HUES48 (cell line): Measurements from ENCODE around the gene PTPRCAP.

ENCODE experiments used
- H3K27ac ChIP-seq: one replicate; pipeline ENCODE4 v1.7.0; 2013; ENCODE audit warnings: low read depth, low read length, inconsistent platforms
- H3K27me3 ChIP-seq: 2 replicates; pipeline ENCODE4 v1.6.1; 2013; ENCODE audit warnings: mild to moderate bottlenecking, low read length; ENCODE audit not compliant: control insufficient read depth, insufficient read depth
- H3K36me3 ChIP-seq: 2 replicates; pipeline ENCODE4 v1.6.1; 2013; ENCODE audit warnings: low read length; ENCODE audit not compliant: control insufficient read depth, insufficient read depth
- H3K4me1 ChIP-seq: 2 replicates; pipeline ENCODE4 v1.6.1; 2013; ENCODE audit warnings: mild to moderate bottlenecking, low read length; ENCODE audit not compliant: control insufficient read depth, insufficient read depth
- H3K4me3 ChIP-seq: 2 replicates; pipeline ENCODE4 v1.5.1; 2013; ENCODE audit warnings: mild to moderate bottlenecking, low read depth, low read length
- H3K9ac ChIP-seq: 2 replicates; pipeline ENCODE4 v1.6.1; 2013; ENCODE audit warnings: mild to moderate bottlenecking, low read depth, low read length, moderate library complexity
- H3K9me3 ChIP-seq: 2 replicates; pipeline ENCODE4 v1.6.1; 2013; ENCODE audit warnings: low read length; ENCODE audit not compliant: control insufficient read depth, insufficient read depth

PTPRCAP gene

DNA sequence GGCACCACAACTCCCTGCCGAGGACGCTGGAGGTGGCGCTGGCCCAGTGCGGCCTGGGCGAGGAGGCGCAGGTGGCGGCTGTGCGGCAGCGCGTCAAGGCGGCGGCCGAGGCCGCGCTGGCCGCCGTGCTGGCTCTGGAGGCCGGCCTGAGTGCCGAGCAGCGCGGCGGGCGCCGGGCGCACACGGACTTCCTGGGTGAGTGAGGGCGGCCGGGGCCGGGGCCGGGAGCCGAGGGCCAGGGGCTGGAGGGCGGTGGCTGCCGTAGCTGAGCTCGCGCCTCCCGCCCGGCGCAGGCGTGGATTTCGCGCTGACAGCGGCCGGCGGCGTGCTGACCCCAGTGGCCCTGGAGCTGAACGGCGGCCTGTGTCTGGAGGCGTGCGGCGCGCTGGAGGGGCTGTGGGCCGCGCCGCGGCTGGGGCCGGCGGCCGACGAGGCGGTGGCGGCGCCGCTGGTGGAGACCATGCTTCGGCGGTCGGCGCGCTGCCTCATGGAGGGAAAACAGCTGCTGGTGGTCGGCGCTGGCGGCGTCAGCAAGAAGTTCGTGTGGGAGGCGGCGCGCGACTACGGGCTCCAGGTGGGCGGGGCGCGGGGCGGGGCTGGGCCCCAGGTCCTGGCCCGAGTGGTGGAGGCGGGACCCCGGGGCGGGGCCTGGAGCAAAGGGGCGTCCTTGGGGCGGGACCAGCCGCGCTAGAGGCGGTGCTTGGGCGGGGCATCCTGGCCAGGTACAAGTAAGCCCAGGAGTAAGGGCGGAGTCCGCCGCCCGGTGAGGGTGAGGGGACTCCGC, 16.6 kb downstream of the PTPRCAP start:
- H3K9ac ChIP-seq: peak overlapping the region; percentile 54; the same call in 1 of the 2 replicates
- H3K27ac ChIP-seq: peak overlapping the region; percentile 56
- H3K9me3 ChIP-seq: no peaks in the 10 kb centered on the region
- no peaks in the 10 kb centered on the region for H3K36me3 ChIP-seq
- peak overlapping the region; percentile 65 for H3K4me3 ChIP-seq
- H3K27me3 ChIP-seq: no peaks in the 10 kb centered on the region; the same call in 1 of the 2 replicates
- peaks cover 4% of the 10 kb centered on the region; the same call in 1 of the 2 replicates for H3K4me1 ChIP-seq

DNA sequence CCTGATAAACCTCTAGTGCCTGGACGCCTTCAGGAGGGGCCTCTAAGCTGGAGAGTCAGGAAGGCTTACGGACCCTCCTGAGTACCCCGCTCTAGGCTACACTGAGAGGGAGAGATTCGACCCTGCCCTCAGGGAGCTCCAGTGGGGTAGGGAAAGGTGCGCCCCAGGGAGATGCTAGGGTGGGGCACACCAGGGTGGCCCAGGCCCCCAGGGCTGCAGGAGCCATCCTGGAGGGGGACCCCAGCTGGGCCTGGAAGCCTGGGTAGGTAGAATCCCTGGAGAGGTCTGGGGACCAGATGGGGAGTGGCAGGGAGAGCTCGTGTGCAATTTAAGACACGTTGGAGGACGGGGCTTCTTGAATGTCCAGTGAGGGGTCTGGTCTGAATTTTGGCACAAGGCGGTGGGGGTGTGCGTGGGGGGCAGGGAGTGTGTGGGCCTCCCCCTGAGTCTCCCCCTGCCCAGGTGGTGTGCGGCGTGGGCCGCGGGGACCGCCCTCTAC, 17.3 kb downstream of the PTPRCAP start:
- H3K27me3 ChIP-seq: no peaks in the 10 kb centered on the region; the same call in 1 of the 2 replicates
- no peaks in the 10 kb centered on the region for H3K9me3 ChIP-seq
- no peaks in the 10 kb centered on the region for H3K36me3 ChIP-seq
- H3K4me1 ChIP-seq: peaks cover 4% of the 10 kb centered on the region; the same call in 1 of the 2 replicates
- peak overlapping the region; percentile 65; the same call in 1 of the 2 replicates for H3K4me3 ChIP-seq
- H3K27ac ChIP-seq: no peak overlapping the region
- no peak overlapping the region for H3K9ac ChIP-seq

DNA sequence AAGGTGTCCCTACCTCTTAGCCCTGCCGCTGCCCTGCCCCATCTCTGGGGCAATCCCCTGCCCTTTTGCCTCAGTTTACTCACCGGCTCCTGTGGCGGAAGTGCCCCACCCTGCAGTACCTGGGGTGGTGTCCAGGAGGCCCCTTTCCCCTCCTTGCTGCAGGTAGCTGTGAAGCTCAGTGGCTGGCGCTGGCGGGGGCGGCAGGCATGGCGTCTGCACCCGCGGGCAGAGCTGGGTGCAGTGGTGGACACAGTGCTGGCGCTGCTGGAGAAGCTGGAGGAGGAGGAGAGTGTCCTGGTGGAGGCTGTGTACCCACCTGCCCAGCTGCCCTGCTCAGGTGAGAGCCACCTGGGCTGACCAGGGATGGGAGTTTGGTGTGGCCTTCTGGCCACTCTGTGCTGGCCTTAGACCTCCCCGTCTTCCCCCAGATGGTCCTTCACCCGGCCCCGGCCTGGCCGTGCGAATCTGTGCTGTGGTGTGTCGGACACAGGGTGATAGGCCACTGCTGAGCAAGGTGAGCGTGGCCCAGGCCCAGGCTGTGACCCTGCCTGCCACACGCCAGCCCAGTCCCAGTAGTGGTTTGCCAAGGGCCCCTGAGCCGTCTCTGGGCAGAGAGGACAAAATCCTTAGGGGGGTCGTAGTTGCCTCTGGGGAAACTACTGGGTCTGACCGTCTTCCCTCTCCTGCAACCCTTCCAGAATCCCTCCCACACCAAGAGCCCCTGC, 18.0 kb downstream of the PTPRCAP start:
- H3K27ac ChIP-seq: no peak overlapping the region
- no peaks in the 10 kb centered on the region for H3K9me3 ChIP-seq
- no peaks in the 10 kb centered on the region for H3K36me3 ChIP-seq
- H3K4me3 ChIP-seq: no peak overlapping the region
- H3K4me1 ChIP-seq: peaks cover 4% of the 10 kb centered on the region; the same call in 1 of the 2 replicates
- peaks cover 5% of the 10 kb centered on the region; the same call in 1 of the 2 replicates for H3K27me3 ChIP-seq
- no peak overlapping the region for H3K9ac ChIP-seq

DNA sequence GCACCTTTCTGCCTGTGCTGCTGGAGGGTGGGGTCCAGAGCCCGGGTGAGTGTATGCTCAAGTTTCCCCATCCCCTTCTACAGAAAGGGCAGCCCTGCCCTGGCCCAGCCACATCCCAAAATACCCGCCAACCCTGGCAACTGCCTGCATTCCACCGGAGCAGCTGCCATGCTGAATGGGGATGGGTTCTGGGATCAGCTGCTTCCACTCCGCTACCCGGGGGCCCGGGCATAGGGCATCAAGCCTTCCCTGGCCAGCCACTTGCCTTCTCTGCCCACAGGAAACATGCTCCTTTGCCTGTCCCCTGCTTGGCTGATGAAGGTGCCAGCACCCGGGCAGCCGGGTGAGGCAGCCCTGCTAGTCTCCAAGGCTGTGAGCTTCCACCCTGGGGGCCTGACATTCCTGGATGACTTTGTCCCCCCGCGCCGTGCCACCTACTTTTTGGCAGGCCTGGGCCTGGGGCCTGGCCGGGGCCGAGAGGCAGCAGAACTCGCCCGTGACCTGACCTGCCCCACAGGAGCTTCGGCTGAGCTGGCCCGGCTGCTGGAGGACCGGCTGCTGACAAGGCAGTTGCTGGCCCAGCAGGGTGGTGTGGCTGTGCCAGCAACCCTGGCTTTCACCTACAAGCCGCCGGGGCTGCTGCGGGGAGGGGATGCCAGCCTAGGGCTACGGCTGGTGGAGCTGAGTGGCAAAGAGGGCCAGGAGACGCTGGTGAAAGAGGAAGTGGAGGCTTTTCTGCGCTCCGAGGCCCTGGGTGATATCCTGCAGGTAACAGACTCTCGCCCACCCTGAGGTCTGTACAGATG, 18.8 kb downstream of the PTPRCAP start:
- peaks cover 7% of the 10 kb centered on the region; the same call in 1 of the 2 replicates for H3K27me3 ChIP-seq
- H3K36me3 ChIP-seq: no peaks in the 10 kb centered on the region
- no peak overlapping the region for H3K4me3 ChIP-seq
- no peaks in the 10 kb centered on the region for H3K9me3 ChIP-seq
- peaks cover 4% of the 10 kb centered on the region; the same call in 1 of the 2 replicates for H3K4me1 ChIP-seq
- no peak overlapping the region for H3K9ac ChIP-seq
- H3K27ac ChIP-seq: no peak overlapping the region

DNA sequence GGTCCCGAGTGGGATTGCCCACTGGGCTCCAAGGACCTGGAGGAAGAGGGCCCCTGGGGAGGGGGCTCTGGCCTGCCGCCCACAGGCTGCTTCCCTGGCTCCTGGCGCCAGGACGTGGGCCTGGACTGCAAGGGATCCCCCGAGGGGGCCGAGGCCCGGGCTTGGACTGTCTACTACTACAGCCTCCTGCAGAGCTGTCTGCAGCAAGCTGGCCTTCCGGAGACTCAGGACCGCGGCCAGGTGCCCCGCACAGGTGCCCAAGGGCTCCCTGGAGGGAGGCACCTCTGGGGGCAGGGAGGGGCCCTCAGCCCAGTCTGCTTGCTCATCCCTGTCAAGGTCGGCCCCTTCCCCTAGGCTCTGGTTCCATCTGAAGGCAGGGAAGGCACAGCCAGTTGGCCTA, 20.1 kb downstream of the PTPRCAP start:
- H3K27me3 ChIP-seq: peaks cover 7% of the 10 kb centered on the region; the same call in 1 of the 2 replicates
- H3K36me3 ChIP-seq: no peaks in the 10 kb centered on the region
- H3K4me1 ChIP-seq: peaks cover 4% of the 10 kb centered on the region; the same call in 1 of the 2 replicates
- H3K27ac ChIP-seq: no peak overlapping the region
- H3K9me3 ChIP-seq: no peaks in the 10 kb centered on the region
- H3K4me3 ChIP-seq: no peak overlapping the region
- H3K9ac ChIP-seq: no peak overlapping the region

DNA sequence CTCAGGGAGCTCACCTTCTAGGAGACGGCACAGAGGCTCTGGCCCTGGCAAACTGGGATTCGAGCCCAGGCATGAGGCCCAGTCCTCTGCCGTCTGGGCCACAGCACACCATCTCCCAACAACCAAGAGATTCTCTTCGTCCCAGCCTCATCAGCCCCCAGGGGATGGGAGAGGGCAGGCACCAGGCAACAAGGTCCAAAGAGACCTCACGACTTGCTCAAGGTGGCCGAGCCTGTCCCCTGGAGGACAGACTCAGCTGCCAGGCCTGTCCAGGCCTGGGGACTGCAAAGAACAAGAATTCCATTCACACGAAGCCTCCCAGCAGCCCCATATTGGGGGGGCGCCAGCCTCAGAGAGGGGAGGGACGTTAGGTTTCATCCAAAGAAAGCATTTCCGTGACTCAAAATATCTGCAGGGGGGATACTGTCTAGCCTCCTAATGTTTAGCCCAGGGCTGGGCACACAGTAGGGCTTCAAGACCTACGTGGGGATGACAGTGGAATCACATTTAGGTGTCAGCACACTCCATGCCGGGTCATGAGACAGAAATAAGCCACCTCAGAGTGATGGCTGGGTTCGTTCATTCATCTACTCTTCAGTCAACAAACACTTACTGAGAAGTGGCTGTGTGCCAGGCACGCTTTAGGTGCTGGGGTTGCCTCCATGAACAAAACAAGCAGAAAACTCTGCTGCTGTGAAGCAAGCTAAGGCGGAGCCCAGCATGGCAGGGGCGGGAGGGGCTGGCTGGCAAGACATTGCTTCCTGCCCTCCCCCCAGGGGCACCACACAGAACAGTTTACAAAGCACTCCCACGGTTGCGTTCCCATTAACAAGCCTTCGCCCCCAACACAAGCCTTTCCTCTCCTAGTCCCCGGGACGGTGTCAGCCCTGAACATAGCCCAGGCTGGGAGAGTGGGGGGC, 20.8 kb downstream of the PTPRCAP start:
- peaks cover 7% of the 10 kb centered on the region for H3K27me3 ChIP-seq
- H3K27ac ChIP-seq: no peak overlapping the region
- H3K9ac ChIP-seq: no peak overlapping the region
- peaks cover 4% of the 10 kb centered on the region; the same call in 1 of the 2 replicates for H3K4me1 ChIP-seq
- H3K4me3 ChIP-seq: no peak overlapping the region
- H3K9me3 ChIP-seq: no peaks in the 10 kb centered on the region
- no peaks in the 10 kb centered on the region for H3K36me3 ChIP-seq

DNA sequence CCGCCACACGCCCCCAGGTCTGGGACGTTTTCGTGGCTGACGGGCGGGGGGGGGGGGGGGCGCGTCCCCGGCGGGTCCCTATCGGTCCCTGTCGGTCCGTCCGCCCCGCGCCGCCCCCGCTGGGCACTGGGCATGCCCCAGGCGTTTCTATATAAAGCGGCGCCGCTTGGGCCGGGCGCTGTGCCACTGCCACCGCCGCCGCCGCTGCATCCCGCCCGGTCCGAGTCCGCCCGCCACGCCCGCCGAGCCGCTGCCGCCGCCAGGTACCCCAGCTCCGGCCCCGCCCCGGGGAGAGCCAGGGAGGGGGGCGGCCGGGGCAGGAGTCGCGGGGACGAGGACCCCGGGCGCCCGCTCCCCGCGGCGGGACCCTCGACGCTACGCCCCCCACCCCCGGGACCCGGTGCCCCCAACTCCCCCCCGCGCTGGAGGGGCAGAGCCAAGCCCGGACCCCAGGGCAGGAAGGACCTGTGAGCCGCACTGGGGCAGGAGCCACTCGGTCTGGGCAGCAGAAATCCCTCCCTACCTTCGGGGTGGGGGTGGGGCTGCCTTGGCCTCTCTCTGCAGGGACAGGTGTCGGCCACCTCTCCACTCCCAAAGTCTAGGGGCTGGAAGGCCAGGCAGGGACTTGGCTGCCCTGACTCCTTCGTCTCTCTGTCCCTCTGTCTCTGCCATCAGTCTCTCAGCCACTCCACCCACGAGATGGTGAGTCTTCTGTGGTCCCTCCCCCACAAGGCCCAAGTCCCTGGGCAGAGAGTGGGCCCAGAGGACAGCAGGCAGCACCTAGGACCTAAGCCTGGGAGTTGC, 21.8 kb downstream of the PTPRCAP start, which contains the start of gene CARNS1:
Gene CARNS1 (plus strand): TSS at position 178 of the 804 bp plus-strand sequence. CDS start 522 bp downstream, at position 700.
- H3K27me3 ChIP-seq: peaks cover 7% of the 10 kb centered on the region
- H3K27ac ChIP-seq: no peak within 1 kb of the TSS
- H3K36me3 ChIP-seq: no peaks in the 10 kb centered on the region
- peaks cover 4% of the 10 kb centered on the region; the same call in 1 of the 2 replicates for H3K4me1 ChIP-seq
- peak within 1 kb of the TSS; percentile 65 for H3K4me3 ChIP-seq
- no peaks in the 10 kb centered on the region for H3K9me3 ChIP-seq
- H3K9ac ChIP-seq: no peak within 1 kb of the TSS

DNA sequence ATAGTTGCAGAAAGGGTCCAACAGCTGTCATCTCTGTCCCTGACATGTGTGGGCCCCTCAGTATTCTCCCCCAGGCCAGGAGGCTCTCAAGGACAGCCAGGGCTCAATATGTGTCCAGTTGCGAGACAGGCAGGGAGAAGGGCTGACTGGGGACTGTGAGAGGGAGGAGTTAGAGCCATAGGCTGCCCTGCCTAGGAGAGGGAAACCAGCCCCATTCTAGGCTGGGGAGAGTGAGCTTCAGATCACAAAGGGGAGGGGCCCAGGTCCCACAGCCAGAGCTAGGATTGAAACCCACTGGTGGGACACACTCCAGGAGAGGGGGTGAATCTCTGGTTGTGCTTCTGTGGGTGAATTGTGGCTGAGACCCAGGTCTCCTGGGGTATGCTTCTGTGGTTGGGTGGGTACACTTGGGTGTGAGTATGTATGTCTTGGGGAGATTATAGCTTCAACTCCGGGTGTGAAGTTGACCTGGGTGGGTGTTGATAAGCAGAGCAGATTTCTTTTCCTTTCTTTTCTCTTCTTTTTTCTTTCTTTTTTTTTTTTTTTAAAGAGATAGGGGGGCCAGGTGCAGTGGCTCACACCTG, 24.1 kb downstream of the PTPRCAP start:
- Histone ChIP-seq H3K27me3 (peaks cover 7% of the 10 kb centered on the region), H3K27ac (no peak overlapping the region), H3K9ac (no peak overlapping the region)

More for the DNA sequence above, 24.1 kb downstream of the PTPRCAP start:
- H3K9me3 ChIP-seq: no peaks in the 10 kb centered on the region
- no peak overlapping the region for H3K4me3 ChIP-seq
- no peaks in the 10 kb centered on the region for H3K36me3 ChIP-seq
- peaks cover 13% of the 10 kb centered on the region for H3K4me1 ChIP-seq
